ENCODE results near the gene RFLNA. TPM values are rescaled to one million over a fixed set of nuclear protein-coding genes. Genes with fewer than 3 reads are reported as not detected.

The RFLNA gene
- total RNA-seq, 1 donor from 2014 or later, result 1.4 TPM

DNA sequence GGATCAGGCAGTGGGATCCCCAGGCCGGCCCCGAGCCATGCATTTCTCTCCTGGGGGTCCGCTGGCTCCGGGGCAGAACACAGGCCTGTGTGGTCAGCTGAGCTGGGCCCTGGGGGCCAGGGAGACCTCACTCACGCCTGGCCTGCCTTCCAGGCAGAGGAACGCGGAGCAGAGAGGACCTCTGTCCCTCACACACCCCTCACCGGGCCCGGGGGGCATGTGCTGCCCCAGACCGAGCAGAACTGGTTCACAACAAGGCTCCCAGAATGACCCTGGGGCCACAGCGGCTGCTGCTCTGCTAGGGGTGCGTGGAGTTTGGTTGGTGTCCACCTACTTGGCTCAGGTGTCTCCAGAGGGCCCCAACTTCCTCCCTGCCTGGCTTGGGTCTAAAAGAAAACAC is 33.0 kb upstream of the RFLNA start:
- Histone ChIP-seq H3K4me1 (no peaks in the 10 kb centered on the region), H3K27me3 (no peaks in the 10 kb centered on the region), H4K20me1 (ENCODE audit: low read depth) (no peaks in the 10 kb centered on the region), H3K27ac (no peak overlapping the region), H3K9me3 (ENCODE audit: low read depth) (no peaks in the 10 kb centered on the region), H2AFZ (replicated peaks) (no peak overlapping the region), H3K4me2 (no peak overlapping the region), H3K36me3 (no peaks in the 10 kb centered on the region), H3K4me3 (no peak overlapping the region), H3K9ac (no peak overlapping the region), H3K79me2 (ENCODE audit: low read depth) (no peaks in the 10 kb centered on the region), H3F3A (ENCODE audit: low read depth) (no peaks in the 10 kb centered on the region)
- no peak overlapping the region for H3K4me3 Mint-ChIP-seq
- H3K27ac Mint-ChIP-seq, result no peak overlapping the region
- DNase-seq (ENCODE audit: low spot score), result no peak
- no peaks in the 10 kb centered on the region for H3K9me3 Mint-ChIP-seq
- peaks cover 8% of the 10 kb centered on the region for H3K4me1 Mint-ChIP-seq
- TF ChIP-seq EZH2 (IDR thresholded peaks at IDR 0.05) (no peak), EZH2phosphoT487 (IDR thresholded peaks at IDR 0.05) (no peak)
- TF ChIP-seq, protein P1, sequence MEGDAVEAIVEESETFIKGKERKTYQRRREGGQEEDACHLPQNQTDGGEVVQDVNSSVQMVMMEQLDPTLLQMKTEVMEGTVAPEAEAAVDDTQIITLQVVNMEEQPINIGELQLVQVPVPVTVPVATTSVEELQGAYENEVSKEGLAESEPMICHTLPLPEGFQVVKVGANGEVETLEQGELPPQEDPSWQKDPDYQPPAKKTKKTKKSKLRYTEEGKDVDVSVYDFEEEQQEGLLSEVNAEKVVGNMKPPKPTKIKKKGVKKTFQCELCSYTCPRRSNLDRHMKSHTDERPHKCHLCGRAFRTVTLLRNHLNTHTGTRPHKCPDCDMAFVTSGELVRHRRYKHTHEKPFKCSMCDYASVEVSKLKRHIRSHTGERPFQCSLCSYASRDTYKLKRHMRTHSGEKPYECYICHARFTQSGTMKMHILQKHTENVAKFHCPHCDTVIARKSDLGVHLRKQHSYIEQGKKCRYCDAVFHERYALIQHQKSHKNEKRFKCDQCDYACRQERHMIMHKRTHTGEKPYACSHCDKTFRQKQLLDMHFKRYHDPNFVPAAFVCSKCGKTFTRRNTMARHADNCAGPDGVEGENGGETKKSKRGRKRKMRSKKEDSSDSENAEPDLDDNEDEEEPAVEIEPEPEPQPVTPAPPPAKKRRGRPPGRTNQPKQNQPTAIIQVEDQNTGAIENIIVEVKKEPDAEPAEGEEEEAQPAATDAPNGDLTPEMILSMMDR (IDR thresholded peaks at IDR 0.05), result no peak
- peaks cover 5% of the 10 kb centered on the region for H3K27me3 Mint-ChIP-seq (ENCODE audit: insufficient read depth, low read depth)
- H3K36me3 Mint-ChIP-seq, result no peaks in the 10 kb centered on the region

DNA sequence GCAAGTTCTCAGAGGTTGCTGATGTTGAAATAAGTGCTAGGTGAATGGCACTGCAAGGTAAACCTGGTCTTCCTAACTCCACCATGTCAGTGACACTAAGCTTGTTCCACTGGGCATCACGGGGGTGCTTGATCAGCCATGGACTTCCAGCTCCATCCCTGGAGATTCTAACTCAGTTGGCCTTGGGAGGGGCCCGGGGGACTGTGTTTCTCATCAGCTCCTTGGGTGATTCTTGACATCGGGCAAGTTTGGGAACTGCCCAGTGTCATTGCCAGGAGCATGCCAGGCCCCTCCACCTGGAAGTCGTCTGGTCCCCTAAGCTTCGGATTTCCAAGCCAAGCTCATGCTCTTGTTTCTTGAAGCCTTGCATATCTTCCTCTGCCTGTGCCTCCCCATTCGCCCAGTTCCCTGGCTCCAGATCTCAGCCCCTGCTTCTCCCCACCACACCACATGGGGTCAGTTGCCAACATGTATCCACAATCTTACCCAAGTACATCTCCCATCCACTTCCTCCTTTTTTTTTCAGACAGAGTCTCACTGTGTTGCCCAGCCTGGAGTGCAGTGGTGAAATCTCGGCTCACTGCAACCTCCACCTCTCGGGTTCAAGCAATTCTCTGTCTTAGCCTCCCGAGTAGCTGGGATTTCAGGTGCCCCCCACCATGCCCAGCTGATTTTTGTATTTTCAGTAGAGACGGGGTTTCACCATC is 30.7 kb upstream of the RFLNA start:
- Mint-ChIP-seq H3K36me3 (no peaks in the 10 kb centered on the region), H3K9me3 (peaks cover 4% of the 10 kb centered on the region), H3K27ac (no peak overlapping the region), H3K4me3 (no peak overlapping the region), H3K4me1 (peaks cover 6% of the 10 kb centered on the region), H3K27me3 (ENCODE audit: insufficient read depth, low read depth) (peaks cover 7% of the 10 kb centered on the region)
- no peak overlapping the region for H3K4me2 ChIP-seq
- no peaks in the 10 kb centered on the region for H3K27me3 ChIP-seq
- no peak for DNase-seq (ENCODE audit: low spot score)
- no peak overlapping the region for H3K9ac ChIP-seq
- H3F3A ChIP-seq (ENCODE audit: low read depth), result no peaks in the 10 kb centered on the region
- H3K79me2 ChIP-seq (ENCODE audit: low read depth), result no peaks in the 10 kb centered on the region
- no peaks in the 10 kb centered on the region for H4K20me1 ChIP-seq (ENCODE audit: low read depth)
- no peak overlapping the region for H2AFZ ChIP-seq (replicated peaks)
- no peaks in the 10 kb centered on the region for H3K36me3 ChIP-seq
- no peaks in the 10 kb centered on the region for H3K4me1 ChIP-seq
- H3K4me3 ChIP-seq, result no peak overlapping the region
- TF ChIP-seq EZH2phosphoT487 (IDR thresholded peaks at IDR 0.05) (no peak), EZH2 (IDR thresholded peaks at IDR 0.05) (no peak)
- TF ChIP-seq, protein P1 (IDR thresholded peaks at IDR 0.05), result no peak
- H3K9me3 ChIP-seq (ENCODE audit: low read depth), result no peaks in the 10 kb centered on the region
- no peak overlapping the region for H3K27ac ChIP-seq

DNA sequence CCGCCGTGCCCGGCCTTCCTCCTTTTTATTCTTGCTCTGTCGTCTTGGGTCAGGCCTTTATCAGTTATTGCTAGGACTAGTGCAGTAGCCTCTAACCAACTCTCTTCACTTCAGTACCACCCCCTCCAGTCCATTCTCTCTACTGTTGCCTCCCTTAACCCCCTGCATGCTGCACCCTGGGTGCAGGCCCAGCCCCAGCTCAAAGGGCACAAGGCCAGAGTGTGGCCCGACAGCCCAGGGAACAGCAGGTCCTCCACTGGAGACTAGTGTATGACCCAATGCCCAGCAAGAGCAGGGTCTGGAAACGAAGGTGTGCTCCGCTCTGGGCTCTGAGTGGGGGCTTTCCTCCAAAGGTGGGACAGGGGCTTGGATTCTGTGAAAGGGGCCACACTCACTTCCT is 30.0 kb upstream of the RFLNA start:
- no peak overlapping the region for H3K4me3 ChIP-seq
- TF ChIP-seq, protein P1 (IDR thresholded peaks at IDR 0.05), result no peak
- TF ChIP-seq EZH2phosphoT487 (IDR thresholded peaks at IDR 0.05), result no peak
- no peak for TF ChIP-seq EZH2 (IDR thresholded peaks at IDR 0.05)
- no peaks in the 10 kb centered on the region for H3K4me1 ChIP-seq
- no peaks in the 10 kb centered on the region for H3F3A ChIP-seq (ENCODE audit: low read depth)
- Mint-ChIP-seq H3K4me3 (no peak overlapping the region), H3K36me3 (no peaks in the 10 kb centered on the region), H3K9me3 (peaks cover 6% of the 10 kb centered on the region), H3K27ac (peak overlapping the region; percentile 48), H3K27me3 (ENCODE audit: insufficient read depth, low read depth) (peaks cover 5% of the 10 kb centered on the region), H3K4me1 (peaks cover 4% of the 10 kb centered on the region)
- no peaks in the 10 kb centered on the region for H3K79me2 ChIP-seq (ENCODE audit: low read depth)
- no peak overlapping the region for H3K4me2 ChIP-seq
- H2AFZ ChIP-seq (replicated peaks), result no peak overlapping the region
- no peak overlapping the region for H3K27ac ChIP-seq
- no peak overlapping the region for H3K9ac ChIP-seq
- no peaks in the 10 kb centered on the region for H3K36me3 ChIP-seq
- DNase-seq (ENCODE audit: low spot score), result no peak
- H4K20me1 ChIP-seq (ENCODE audit: low read depth), result no peaks in the 10 kb centered on the region
- H3K9me3 ChIP-seq (ENCODE audit: low read depth), result no peaks in the 10 kb centered on the region
- H3K27me3 ChIP-seq, result no peaks in the 10 kb centered on the region
